Skin of body (tissue), 2 donors: ENCODE measurements around the gene OR2F2. TPM values are rescaled to one million over a fixed set of nuclear protein-coding genes. Genes with fewer than 3 reads are reported as not detected.

ENCODE experiments used
- DNase-seq: peaks from one replicate; lab custom pipeline; 2025; lab: John Stamatoyannopoulos, UW
- total RNA-seq: library from RNA; depleted of rRNA; stranded (reverse); fragments of >200 nt; gene quantifications from one replicate; pipeline ENCODE4 v1.2.3, GENCODE V29; 2014

OR2F2 gene
- total RNA-seq, 1 donor from 2014 or later, result not detected

GRCh38 chr7:143975617-143976016 is 40.6 kb downstream of the OR2F2 start:
- no peak for DNase-seq

- no peak for DNase-seq
Observed at GRCh38 chr7:143978585-143978984, 43.6 kb downstream of the OR2F2 start.

- DNase-seq, result no peak
Observed at GRCh38 chr7:143979359-143979758, 44.3 kb downstream of the OR2F2 start.

DNA sequence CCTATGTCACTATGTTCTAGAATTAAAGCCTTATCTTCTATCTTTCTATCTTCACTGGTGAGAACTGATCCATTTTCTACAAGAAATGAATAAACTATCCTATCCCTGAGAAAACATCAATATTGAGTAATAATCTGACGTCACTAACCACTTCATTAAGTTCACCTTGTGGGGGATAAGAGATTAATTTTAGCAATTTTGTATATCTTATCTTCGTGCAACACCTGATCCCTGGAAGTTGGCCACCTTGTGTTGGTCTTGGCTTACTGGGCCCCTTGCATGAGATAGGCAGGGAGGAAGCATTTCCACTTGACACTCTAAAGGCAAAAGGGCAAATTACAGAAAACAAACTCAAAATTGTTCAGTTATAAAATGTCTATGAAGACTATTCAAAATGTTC is 45.0 kb downstream of the OR2F2 start:
- no peak for DNase-seq

- no peak for DNase-seq
Observed at GRCh38 chr7:143980746-143981510, 45.9 kb downstream of the OR2F2 start.

DNA sequence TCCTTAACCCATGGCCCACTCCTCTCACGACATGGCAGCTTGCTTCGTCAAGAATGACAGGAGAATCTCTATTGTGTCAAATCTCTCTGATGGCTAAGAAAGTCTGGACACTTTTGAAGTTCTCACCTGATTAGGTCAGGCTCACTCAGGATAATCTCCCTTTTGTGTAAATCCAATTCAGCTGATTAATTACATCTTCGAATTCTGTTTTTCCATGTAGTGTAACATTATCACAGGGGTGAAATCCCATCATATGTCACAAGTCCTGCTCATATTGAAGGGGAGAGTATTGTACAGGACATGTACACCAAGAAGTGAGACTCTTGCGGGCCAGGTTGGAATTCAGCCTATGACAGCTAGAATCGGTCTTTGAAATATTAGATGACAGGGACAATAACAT is 48.9 kb downstream of the OR2F2 start:
- DNase-seq, result no peak

Other genes with a start within 250 kb of the OR2F2 start
- 1.3 TPM for gene CTAGE6, start 177.5 kb upstream of the OR2F2 start, total RNA-seq
- gene TCAF1, start 33.1 kb upstream of the OR2F2 start, total RNA-seq, result 59.4 TPM
- gene OR2F1, start 19.6 kb downstream of the OR2F2 start, total RNA-seq, result not detected
- not detected for gene OR6B1, start 65.1 kb downstream of the OR2F2 start, total RNA-seq
- gene OR2A5, start 113.7 kb downstream of the OR2F2 start, total RNA-seq, result not detected
- gene OR2A25, start 134.6 kb downstream of the OR2F2 start, total RNA-seq, result not detected
- not detected for gene OR2A12, start 151.0 kb downstream of the OR2F2 start, total RNA-seq
- gene OR2A2, start 174.3 kb downstream of the OR2F2 start, total RNA-seq, result not detected
- gene OR2A14, start 187.9 kb downstream of the OR2F2 start, total RNA-seq, result not detected
- 9.1 TPM for gene CTAGE4, start 248.2 kb downstream of the OR2F2 start, total RNA-seq